Hindlimb muscle (tissue), 1 donor: ENCODE data around the gene GPRASP3. TPM values are rescaled to one million over a fixed set of nuclear protein-coding genes. Genes with fewer than 3 reads are reported as not detected.

Experiments
- DNase-seq: peaks from one replicate; pipeline ENCODE4 v3.0.0-alpha.2; 2013
- polyA plus RNA-seq: library from polyadenylated mRNA; unstranded; fragments of 120-200 nt; gene quantifications from one replicate; pipeline ENCODE4 v1.2.1, GENCODE V29; 2013; ENCODE audit not compliant: insufficient read length

Gene GPRASP3
- polyA plus RNA-seq, 1 donor: 8.0 TPM

- DNase-seq: no peak
These were observed 44.7 kb downstream of the GPRASP3 start for GRCh38 chrX:102765217-102765616.

DNA sequence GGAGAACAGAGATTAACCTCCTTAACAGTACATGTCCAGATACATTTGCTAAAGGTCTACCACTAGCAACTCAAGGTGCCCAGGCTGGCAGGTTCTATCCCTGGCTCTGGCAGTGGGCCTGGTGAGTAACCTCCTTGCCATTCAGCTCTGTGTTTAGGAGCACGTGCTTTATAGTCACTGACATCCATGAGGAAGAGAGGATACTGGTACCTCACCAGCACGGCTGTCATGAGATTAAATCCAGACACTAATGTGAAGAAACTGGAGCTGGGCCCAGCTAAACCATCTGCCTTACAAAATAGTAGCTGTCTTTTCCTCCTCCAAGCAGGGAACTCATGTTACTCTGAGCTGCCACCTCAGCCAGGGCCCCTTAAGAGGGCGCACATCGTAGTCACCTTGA is 45.3 kb downstream of the GPRASP3 start:
- no peak for DNase-seq

GRCh38 chrX:102767287-102767686 is 46.7 kb downstream of the GPRASP3 start:
- no peak for DNase-seq

DNA sequence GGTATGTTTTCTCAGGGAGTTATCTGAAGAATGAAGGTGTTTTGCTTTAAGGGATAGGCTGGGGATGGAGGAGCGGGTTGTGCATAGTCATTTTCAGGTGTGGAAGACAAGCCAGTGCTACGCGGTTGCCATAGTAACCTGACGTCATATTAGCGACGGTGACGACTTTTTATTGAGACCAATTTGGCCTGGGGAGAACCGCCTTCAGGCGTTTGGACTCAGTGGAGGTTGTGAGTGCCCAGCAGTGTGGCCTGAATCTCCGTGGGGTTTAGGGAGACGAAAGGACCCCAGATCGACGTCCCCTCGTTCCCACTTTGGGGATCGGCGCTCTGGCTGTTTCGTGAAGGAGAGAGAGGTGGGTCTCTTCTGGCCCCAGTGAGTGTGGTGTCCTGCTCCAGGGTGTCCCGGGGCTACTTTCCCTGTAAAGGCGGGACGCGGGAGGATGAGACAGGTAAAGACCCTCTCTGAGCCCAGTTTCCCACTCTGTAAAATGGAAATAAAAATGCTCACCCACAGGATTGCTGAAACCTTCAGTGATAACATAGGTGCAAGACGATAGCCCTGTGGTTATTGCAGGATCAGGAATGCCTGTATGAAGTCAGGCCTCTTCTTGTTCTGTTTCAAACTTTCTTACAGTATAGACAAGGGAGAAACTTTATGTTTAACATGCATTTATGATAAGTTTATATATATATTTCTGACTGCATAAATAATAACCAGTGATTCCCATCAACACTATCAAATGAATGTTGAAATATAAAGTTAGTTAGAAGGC is 48.6 kb downstream of the GPRASP3 start:
- DNase-seq: peak; percentile 84

Other genes starting within 250 kb of the GPRASP3 start
- not detected for gene TCP11X2, start 248.9 kb upstream of the GPRASP3 start, polyA plus RNA-seq
- gene TMSB15A, start 204.0 kb upstream of the GPRASP3 start, polyA plus RNA-seq: 9.6 TPM
- gene ARMCX5, start 121.2 kb upstream of the GPRASP3 start, polyA plus RNA-seq: 8.2 TPM
- gene GPRASP1, start 69.3 kb upstream of the GPRASP3 start, polyA plus RNA-seq: 9.8 TPM
- 16.6 TPM for gene GPRASP2, start 8.3 kb upstream of the GPRASP3 start, polyA plus RNA-seq
- not detected for gene RAB40AL, start 216.5 kb downstream of the GPRASP3 start, polyA plus RNA-seq